SJCRH30 (cell line): ENCODE data around the gene TTC39C. TPM values are rescaled to one million over a fixed set of nuclear protein-coding genes. Genes with fewer than 3 reads are reported as not detected.
A peak's percentile ranks its signal among the peaks of the same experiment; 100 is the strongest.

ENCODE experiments used
- DNase-seq, 2 experiments: peaks; one replicate each; pipeline ENCODE4 v3.0.0-alpha.2; 2015 to 2020
- H3K27ac ChIP-seq: fragments of 250-450 bp; sonication (Bioruptor Pico); 2 replicates; pipeline ENCODE4 v1.5.1; 2020; ENCODE audit warnings: mild to moderate bottlenecking, moderate library complexity
- H3K27me3 ChIP-seq: fragments of 250-450 bp; sonication (Bioruptor Pico); 2 replicates; pipeline ENCODE4 v1.5.1; 2020; ENCODE audit warnings: mild to moderate bottlenecking, moderate library complexity
- H3K36me3 ChIP-seq: fragments of 250-450 bp; sonication (Bioruptor Pico); 2 replicates; pipeline ENCODE4 v1.5.1; 2020; ENCODE audit warnings: mild to moderate bottlenecking, moderate library complexity
- H3K4me1 ChIP-seq: fragments of 250-450 bp; sonication (Bioruptor Pico); 2 replicates; pipeline ENCODE4 v1.5.1; 2020; ENCODE audit warnings: mild to moderate bottlenecking, moderate library complexity
- H3K4me3 ChIP-seq: fragments of 250-450 bp; sonication (Bioruptor Pico); 2 replicates; pipeline ENCODE4 v1.5.1; 2020; ENCODE audit warnings: mild to moderate bottlenecking, moderate library complexity
- H3K9me3 ChIP-seq: fragments of 250-450 bp; sonication (Bioruptor Pico); replicated peaks from 2 replicates; pipeline ENCODE4 v1.5.1; 2020; ENCODE audit warnings: mild to moderate bottlenecking, moderate library complexity
- total RNA-seq: library from RNA; depleted of rRNA; stranded (reverse); fragments of >200 nt; shearing (Covaris generic); gene quantifications from 2 replicates; pipeline ENCODE4 v1.2.3, GENCODE V29; 2014; rRNA removed

TTC39C gene
- total RNA-seq, 1 experiment from 2014 or later: 12.6 TPM

GRCh38 chr18:24170360-24170759, 155.8 kb downstream of the TTC39C start:
- Histone ChIP-seq H3K9me3 (no peaks in the 10 kb centered on the region), H3K4me3 (no peak overlapping the region), H3K27me3 (no peaks in the 10 kb centered on the region), H3K4me1 (no peaks in the 10 kb centered on the region), H3K36me3 (no peaks in the 10 kb centered on the region), H3K27ac (no peak overlapping the region)
- DNase-seq: no peak

GRCh38 chr18:24173997-24174396, 159.4 kb downstream of the TTC39C start:
- Histone ChIP-seq H3K9me3 (no peaks in the 10 kb centered on the region), H3K4me3 (no peak overlapping the region), H3K27me3 (no peaks in the 10 kb centered on the region), H3K36me3 (no peaks in the 10 kb centered on the region), H3K27ac (no peak overlapping the region), H3K4me1 (no peaks in the 10 kb centered on the region)
- DNase-seq: no peak

GRCh38 chr18:24176727-24177416, 162.3 kb downstream of the TTC39C start:
- Histone ChIP-seq H3K27ac (no peak overlapping the region), H3K9me3 (no peaks in the 10 kb centered on the region), H3K4me1 (no peaks in the 10 kb centered on the region), H3K27me3 (no peaks in the 10 kb centered on the region), H3K4me3 (no peak overlapping the region), H3K36me3 (no peaks in the 10 kb centered on the region)
- peak; percentile 43 to 65 for DNase-seq

- Histone ChIP-seq H3K4me3 (no peak overlapping the region), H3K36me3 (no peaks in the 10 kb centered on the region), H3K9me3 (no peaks in the 10 kb centered on the region), H3K4me1 (no peaks in the 10 kb centered on the region), H3K27me3 (no peaks in the 10 kb centered on the region), H3K27ac (no peak overlapping the region)
- no peak for DNase-seq
Measured at GRCh38 chr18:24177499-24178133, 163.1 kb downstream of the TTC39C start.

- H3K4me3 ChIP-seq: no peak overlapping the region
- no peaks in the 10 kb centered on the region for H3K9me3 ChIP-seq
Measured at GRCh38 chr18:24180048-24180447, 165.5 kb downstream of the TTC39C start.

GRCh38 chr18:24181806-24182205, 167.3 kb downstream of the TTC39C start:
- no peaks in the 10 kb centered on the region for H3K27me3 ChIP-seq
- no peaks in the 10 kb centered on the region for H3K4me1 ChIP-seq
- no peak for DNase-seq
- H3K27ac ChIP-seq: no peak overlapping the region
- no peaks in the 10 kb centered on the region for H3K36me3 ChIP-seq
- no peak overlapping the region for H3K4me3 ChIP-seq
- H3K9me3 ChIP-seq: no peaks in the 10 kb centered on the region

More at GRCh38 chr18:24180048-24180447, 165.5 kb downstream of the TTC39C start:
- no peaks in the 10 kb centered on the region for H3K36me3 ChIP-seq
- H3K4me1 ChIP-seq: no peaks in the 10 kb centered on the region
- no peak overlapping the region for H3K27ac ChIP-seq
- H3K27me3 ChIP-seq: no peaks in the 10 kb centered on the region
- DNase-seq: no peak

Other genes with a start within 250 kb of the TTC39C start
- gene CABYR, start 124.3 kb downstream of the TTC39C start, total RNA-seq: not detected in 2 replicates